A673 (cell line): ENCODE results near the gene SLC22A13. TPM values are rescaled to one million over a fixed set of nuclear protein-coding genes. Genes with fewer than 3 reads are reported as not detected.

ENCODE experiments used
- BruUV-seq: library from RNA; stranded (reverse); fragments of 400-500 nt; replicated peaks from 2 replicates; lab custom pipeline; 2021; lab: Mats Ljungman, UMichigan
- CTCF ChIA-PET: fragments of 300-600 bp; sonication (Branson Sonifier 250); formaldehyde crosslinking; loops from one replicate; lab custom pipeline; 2022; ENCODE audit warnings: antibody characterized with exemption; lab: Charles Lee
- POLR2A ChIA-PET: fragments of 300-600 bp; sonication (Branson Sonifier 250); formaldehyde crosslinking; loops from one replicate; lab custom pipeline; 2022; ENCODE audit warnings: antibody characterized with exemption; ENCODE audit not compliant: low non-redundant PET; lab: Charles Lee
- DNase-seq: peaks from one replicate; pipeline ENCODE4 v3.0.0-alpha.2; 2015; ENCODE audit warnings: low spot score
- H3K27ac ChIP-seq: fragments of 200-600 bp; sonication (generic); 2 replicates; pipeline ENCODE4 v1.5.1; 2016; ENCODE audit warnings: mixed run types, low read depth, mild to moderate bottlenecking, mixed read lengths, antibody characterized with exemption, low read length; ENCODE audit not compliant: poor library complexity, severe bottlenecking
- H3K27me3 ChIP-seq: fragments of 200-600 bp; sonication (generic); replicated peaks from 2 replicates; pipeline ENCODE4 v1.6.1; 2017; ENCODE audit warnings: mixed run types, low read depth, mild to moderate bottlenecking, mixed read lengths, antibody characterized with exemption, low read length; ENCODE audit not compliant: insufficient read depth, poor library complexity
- H3K36me3 ChIP-seq: fragments of 200-600 bp; sonication (generic); 2 replicates; pipeline ENCODE4 v1.6.1; 2016; ENCODE audit warnings: mixed run types, mild to moderate bottlenecking, mixed read lengths, antibody characterized with exemption, low read length; ENCODE audit not compliant: insufficient read depth, poor library complexity, severe bottlenecking
- H3K4me1 ChIP-seq: fragments of 200-600 bp; sonication (generic); 2 replicates; pipeline ENCODE4 v1.6.1; 2017; ENCODE audit warnings: mixed run types, mild to moderate bottlenecking, mixed read lengths, antibody characterized with exemption, low read length; ENCODE audit not compliant: insufficient read depth, poor library complexity, severe bottlenecking
- H3K4me3 ChIP-seq: fragments of 200-600 bp; sonication (generic); 2 replicates; pipeline ENCODE4 v1.5.1; 2016; ENCODE audit warnings: low read depth, mixed run types, mild to moderate bottlenecking, mixed read lengths, low read length; ENCODE audit not compliant: poor library complexity, severe bottlenecking
- H3K9me3 ChIP-seq: fragments of 200-600 bp; sonication (generic); 2 replicates; pipeline ENCODE4 v1.6.1; 2016; ENCODE audit warnings: mixed run types, low read depth, mild to moderate bottlenecking, mixed read lengths, antibody characterized with exemption, low read length; ENCODE audit not compliant: poor library complexity, severe bottlenecking
- EZH2 ChIP-seq: fragments of 200-600 bp; sonication (generic); IDR thresholded peaks from 2 replicates; pipeline ENCODE4 v1.6.1; 2017; ENCODE audit warnings: borderline replicate concordance, low read depth, mild to moderate bottlenecking, mixed read lengths, antibody characterized with exemption, low read length; ENCODE audit not compliant: poor library complexity, severe bottlenecking
- intact Hi-C: fragments of 100-400 bp; cut with micrococcal nuclease; formaldehyde crosslinking; loops from one replicate; pipeline ENCODE4 v1.10.0; 2022; ENCODE audit not compliant: unreplicated experiment
- total RNA-seq: library from RNA; stranded (reverse); gene quantifications from 2 replicates; pipeline ENCODE4 v1.2.3, GENCODE V29; 2021
- TF ChIP-seq, protein P1 (sequence below): fragments of 300-800, 200-600 bp; sonication (generic); conservative IDR thresholded peaks from 2 replicates; pipeline ENCODE4 v1.5.1; 2017; ENCODE audit warnings: low read depth, mild to moderate bottlenecking, antibody characterized with exemption, low read length, moderate library complexity, mixed read lengths

SLC22A13 gene
- total RNA-seq, 1 experiment from 2014 or later: 1.1 TPM

DNA sequence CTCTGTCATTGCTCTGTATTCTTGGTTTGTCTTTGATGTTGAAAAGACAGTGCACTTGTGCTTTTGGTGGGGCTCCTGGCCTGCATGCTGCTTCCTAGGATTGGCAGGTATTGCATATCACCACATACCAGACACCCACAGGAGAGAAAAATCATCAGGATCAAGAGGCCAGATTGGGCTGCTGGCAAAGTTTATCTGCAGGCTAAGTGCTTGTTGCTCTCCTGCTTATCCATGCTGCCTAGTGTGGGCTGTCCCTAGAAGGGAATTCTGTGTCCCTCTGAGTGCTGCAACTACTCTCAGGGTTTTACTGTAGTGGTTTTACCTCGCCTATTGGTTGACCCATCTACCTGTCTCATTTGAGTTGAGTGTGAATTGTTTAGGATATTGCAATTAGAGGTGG, 833 bp upstream of the SLC22A13 start:
- ChIA-PET CTCF (no interaction called here), POLR2A (no interaction called here)
- intact Hi-C loops: no loop called here
- Histone ChIP-seq H3K9me3 (no peaks in the 10 kb centered on the region), H3K4me3 (no peak overlapping the region), H3K27me3 (no peaks in the 10 kb centered on the region), H3K36me3 (no peaks in the 10 kb centered on the region), H3K27ac (no peak overlapping the region), H3K4me1 (no peaks in the 10 kb centered on the region)
- no peak for DNase-seq
- BruUV-seq: no TSS peak
- TF ChIP-seq, protein P1, sequence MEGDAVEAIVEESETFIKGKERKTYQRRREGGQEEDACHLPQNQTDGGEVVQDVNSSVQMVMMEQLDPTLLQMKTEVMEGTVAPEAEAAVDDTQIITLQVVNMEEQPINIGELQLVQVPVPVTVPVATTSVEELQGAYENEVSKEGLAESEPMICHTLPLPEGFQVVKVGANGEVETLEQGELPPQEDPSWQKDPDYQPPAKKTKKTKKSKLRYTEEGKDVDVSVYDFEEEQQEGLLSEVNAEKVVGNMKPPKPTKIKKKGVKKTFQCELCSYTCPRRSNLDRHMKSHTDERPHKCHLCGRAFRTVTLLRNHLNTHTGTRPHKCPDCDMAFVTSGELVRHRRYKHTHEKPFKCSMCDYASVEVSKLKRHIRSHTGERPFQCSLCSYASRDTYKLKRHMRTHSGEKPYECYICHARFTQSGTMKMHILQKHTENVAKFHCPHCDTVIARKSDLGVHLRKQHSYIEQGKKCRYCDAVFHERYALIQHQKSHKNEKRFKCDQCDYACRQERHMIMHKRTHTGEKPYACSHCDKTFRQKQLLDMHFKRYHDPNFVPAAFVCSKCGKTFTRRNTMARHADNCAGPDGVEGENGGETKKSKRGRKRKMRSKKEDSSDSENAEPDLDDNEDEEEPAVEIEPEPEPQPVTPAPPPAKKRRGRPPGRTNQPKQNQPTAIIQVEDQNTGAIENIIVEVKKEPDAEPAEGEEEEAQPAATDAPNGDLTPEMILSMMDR: no peak
- no peak for TF ChIP-seq EZH2

DNA sequence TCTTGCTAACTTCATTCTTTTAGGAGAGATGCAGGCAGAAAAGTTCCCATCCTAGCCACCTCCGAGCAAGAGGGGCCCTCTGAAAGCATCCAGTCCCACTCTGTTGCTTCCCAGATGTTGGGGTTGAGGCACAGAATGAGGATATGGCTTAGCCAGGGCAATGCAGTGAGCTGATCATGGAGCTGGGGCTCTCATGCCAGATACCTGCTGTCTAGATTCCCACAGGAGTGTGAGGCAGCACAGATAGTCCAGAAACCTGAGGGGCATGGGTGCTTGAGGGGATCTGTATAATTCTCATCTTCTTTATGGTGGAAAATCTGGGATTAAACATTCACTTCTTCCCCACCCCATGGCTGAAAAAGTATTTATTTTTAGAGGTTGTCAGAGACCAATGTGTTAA, 1.2 kb downstream of the SLC22A13 start:
- intact Hi-C loops: no loop called here

DNA sequence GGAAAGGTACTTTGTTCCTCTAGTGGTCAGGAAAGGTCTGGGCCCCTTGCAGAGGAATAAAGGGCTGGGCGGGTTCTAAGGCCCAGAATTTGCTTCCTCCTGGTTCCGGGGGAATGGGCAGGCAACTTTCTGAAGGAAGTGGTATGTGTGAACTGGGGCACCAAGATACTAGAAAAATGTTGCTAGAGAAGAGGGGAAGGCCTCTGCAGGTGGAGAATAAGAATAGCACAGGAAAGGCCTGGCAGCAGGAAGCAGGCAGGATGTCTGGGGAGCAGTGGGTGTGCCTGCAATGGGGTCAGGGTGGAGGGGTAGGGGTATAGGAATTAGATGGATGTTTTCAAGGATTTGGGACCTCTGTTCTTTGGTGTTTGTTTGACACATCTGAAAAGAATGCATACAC, 2.0 kb downstream of the SLC22A13 start:
- CTCF ChIA-PET: interaction anchor here (0.7 kb wide), 1 partner anchor 103 kb away, joined by 7 read pairs; no protein-coding TSS in a partner anchor
- no peaks in the 10 kb centered on the region for H3K27me3 ChIP-seq
- POLR2A ChIA-PET: no interaction called here
- no peaks in the 10 kb centered on the region for H3K36me3 ChIP-seq
- intact Hi-C loops: no loop called here
- no peak overlapping the region for H3K27ac ChIP-seq
- no peaks in the 10 kb centered on the region for H3K4me1 ChIP-seq
- H3K4me3 ChIP-seq: no peak overlapping the region
- BruUV-seq: no TSS peak
- no peak for DNase-seq
- TF ChIP-seq, protein P1: no peak
- TF ChIP-seq EZH2: no peak
- H3K9me3 ChIP-seq: no peaks in the 10 kb centered on the region

More for the DNA sequence above, 1.2 kb downstream of the SLC22A13 start:
- H3K36me3 ChIP-seq: no peaks in the 10 kb centered on the region
- CTCF ChIA-PET: interaction anchor here (0.7 kb wide), 1 partner anchor 102 kb away, joined by 7 read pairs; no protein-coding TSS in a partner anchor
- no peak for TF ChIP-seq EZH2
- TF ChIP-seq, protein P1: no peak
- no TSS peak for BruUV-seq
- POLR2A ChIA-PET: no interaction called here
- no peak overlapping the region for H3K4me3 ChIP-seq
- H3K27ac ChIP-seq: no peak overlapping the region
- no peaks in the 10 kb centered on the region for H3K9me3 ChIP-seq
- no peaks in the 10 kb centered on the region for H3K4me1 ChIP-seq
- no peak for DNase-seq
- no peaks in the 10 kb centered on the region for H3K27me3 ChIP-seq
